H7 (cell line): Measurements from ENCODE around the gene POU3F3. TPM values are rescaled to one million over a fixed set of nuclear protein-coding genes. Genes with fewer than 3 reads are reported as not detected.

ENCODE experiments used
- DNase-seq: peaks from one replicate; pipeline ENCODE4 v3.0.0; 2012
- H3K27me3 ChIP-seq: 2 replicates; pipeline ENCODE4 v1.6.0; 2011; ENCODE audit warnings: mild to moderate bottlenecking, low read length; ENCODE audit not compliant: control insufficient read depth, insufficient read depth
- H3K36me3 ChIP-seq: replicated peaks from 2 replicates; pipeline ENCODE4 v1.5.1; 2011; ENCODE audit warnings: low read length; ENCODE audit not compliant: control insufficient read depth, insufficient read depth
- H3K4me3 ChIP-seq: 2 replicates; pipeline ENCODE4 v1.5.1; 2011; ENCODE audit warnings: low read depth, mild to moderate bottlenecking, control low read depth, low read length, moderate library complexity; ENCODE audit not compliant: insufficient read depth
- total RNA-seq: library from RNA; depleted of rRNA; stranded (reverse); fragments of >200 nt; shearing (Covaris generic); gene quantifications from 2 replicates; pipeline ENCODE4 v1.2.3, GENCODE V29; 2014

Gene POU3F3
- total RNA-seq, 1 experiment from 2014 or later: not detected

- Histone ChIP-seq H3K27me3 (peaks cover 52% of the 10 kb centered on the region), H3K36me3 (no peaks in the 10 kb centered on the region), H3K4me3 (no peak overlapping the region)
- no peak for DNase-seq
Observed at GRCh38 chr2:104840893-104841585, 12.9 kb upstream of the POU3F3 start.

- H3K36me3 ChIP-seq: no peaks in the 10 kb centered on the region
- DNase-seq: no peak
- peaks cover 59% of the 10 kb centered on the region for H3K27me3 ChIP-seq
- no peak overlapping the region for H3K4me3 ChIP-seq
Observed at GRCh38 chr2:104841744-104842143, 12.2 kb upstream of the POU3F3 start.

- Histone ChIP-seq H3K36me3 (no peaks in the 10 kb centered on the region), H3K4me3 (peak overlapping the region; percentile 40), H3K27me3 (peaks cover 89% of the 10 kb centered on the region)
- peak; percentile 94 for DNase-seq
Observed at GRCh38 chr2:104844807-104845551, 8.9 kb upstream of the POU3F3 start.

GRCh38 chr2:104845552-104845931, 8.4 kb upstream of the POU3F3 start:
- DNase-seq: peak; percentile 71
- H3K27me3 ChIP-seq: peaks cover 94% of the 10 kb centered on the region
- peak overlapping the region; percentile 40; the same call in 1 of the 2 replicates for H3K4me3 ChIP-seq
- H3K36me3 ChIP-seq: no peaks in the 10 kb centered on the region

- no peak for DNase-seq
- Histone ChIP-seq H3K27me3 (peaks cover 97% of the 10 kb centered on the region), H3K4me3 (no peak overlapping the region), H3K36me3 (no peaks in the 10 kb centered on the region)
Observed at GRCh38 chr2:104845946-104846785, 7.7 kb upstream of the POU3F3 start.

- Histone ChIP-seq H3K27me3 (peaks cover 97% of the 10 kb centered on the region), H3K36me3 (no peaks in the 10 kb centered on the region), H3K4me3 (no peak overlapping the region)
- peak; percentile 65 for DNase-seq
Observed at GRCh38 chr2:104846786-104847585, 6.9 kb upstream of the POU3F3 start.

GRCh38 chr2:104847586-104848160, 6.2 kb upstream of the POU3F3 start:
- peaks cover 96% of the 10 kb centered on the region for H3K27me3 ChIP-seq
- no peak overlapping the region for H3K4me3 ChIP-seq
- H3K36me3 ChIP-seq: no peaks in the 10 kb centered on the region
- no peak for DNase-seq

GRCh38 chr2:104848526-104848925, 5.4 kb upstream of the POU3F3 start:
- no peaks in the 10 kb centered on the region for H3K36me3 ChIP-seq
- DNase-seq: no peak
- peaks cover 97% of the 10 kb centered on the region for H3K27me3 ChIP-seq
- H3K4me3 ChIP-seq: no peak overlapping the region

GRCh38 chr2:104849101-104849500, 4.8 kb upstream of the POU3F3 start:
- Histone ChIP-seq H3K36me3 (no peaks in the 10 kb centered on the region), H3K27me3 (peaks cover 93% of the 10 kb centered on the region), H3K4me3 (no peak overlapping the region)
- DNase-seq: no peak

GRCh38 chr2:104849618-104850141, 4.2 kb upstream of the POU3F3 start:
- H3K27me3 ChIP-seq: peaks cover 93% of the 10 kb centered on the region
- peak; percentile 63 for DNase-seq
- H3K36me3 ChIP-seq: no peaks in the 10 kb centered on the region
- H3K4me3 ChIP-seq: no peak overlapping the region

GRCh38 chr2:104850361-104851290, 3.3 kb upstream of the POU3F3 start:
- peak; percentile 76 for DNase-seq
- H3K4me3 ChIP-seq: no peak overlapping the region
- peaks cover 89% of the 10 kb centered on the region for H3K27me3 ChIP-seq
- H3K36me3 ChIP-seq: no peaks in the 10 kb centered on the region

- no peak for DNase-seq
- no peaks in the 10 kb centered on the region for H3K36me3 ChIP-seq
- peaks cover 85% of the 10 kb centered on the region for H3K27me3 ChIP-seq
- H3K4me3 ChIP-seq: no peak overlapping the region
Observed at GRCh38 chr2:104851291-104852089, 2.4 kb upstream of the POU3F3 start.
